Astrocyte (in vitro differentiated cells and primary cell): ENCODE results near the gene UBAC1. TPM values are rescaled to one million over a fixed set of nuclear protein-coding genes. Genes with fewer than 3 reads are reported as not detected.

Source experiments
- DNase-seq: peaks from one replicate; pipeline ENCODE4 v3.0.0-alpha.2; 2010; ENCODE audit warnings: low read depth
- FAIRE-seq: peaks from 2 replicates; lab custom pipeline; 2011; peaks lifted over from hg19 to GRCh38; lab: Jason Lieb, UNC
- H2AFZ ChIP-seq: 2 replicates; pipeline ENCODE4 v1.6.0; 2012; ENCODE audit warnings: low read depth, low read length, inconsistent platforms
- H3K27ac ChIP-seq: 2 replicates; pipeline ENCODE4 v1.5.1; 2011; ENCODE audit warnings: low read depth, low read length, inconsistent platforms
- H3K27me3 ChIP-seq: 2 replicates; pipeline ENCODE4 v1.6.0; 2011; ENCODE audit warnings: low read length, inconsistent platforms; ENCODE audit not compliant: insufficient read depth
- H3K36me3 ChIP-seq: 2 replicates; pipeline ENCODE4 v1.5.1; 2011; ENCODE audit warnings: low read length, inconsistent platforms; ENCODE audit not compliant: insufficient read depth
- H3K4me1 ChIP-seq: 2 replicates; pipeline ENCODE4 v1.5.1; 2011; ENCODE audit warnings: low read length, inconsistent platforms; ENCODE audit not compliant: insufficient read depth
- H3K4me2 ChIP-seq: 2 replicates; pipeline ENCODE4 v1.6.0; 2012; ENCODE audit warnings: low read length, inconsistent platforms
- H3K4me3 ChIP-seq: 2 replicates; pipeline ENCODE4 v1.5.1; 2011; ENCODE audit warnings: low read depth, mild to moderate bottlenecking, low read length, inconsistent platforms; ENCODE audit not compliant: insufficient read depth
- H3K79me2 ChIP-seq: 2 replicates; pipeline ENCODE4 v1.6.0; 2012; ENCODE audit warnings: mild to moderate bottlenecking, low read length, inconsistent platforms; ENCODE audit not compliant: insufficient read depth
- H3K9ac ChIP-seq: 2 replicates; pipeline ENCODE4 v1.6.0; 2012; ENCODE audit warnings: mild to moderate bottlenecking, low read length, inconsistent platforms
- H3K9me3 ChIP-seq: 2 replicates; pipeline ENCODE4 v1.5.1; 2012; ENCODE audit warnings: low read depth, mild to moderate bottlenecking, low read length, inconsistent platforms; ENCODE audit not compliant: insufficient read depth
- H4K20me1 ChIP-seq: 2 replicates; pipeline ENCODE4 v1.6.0; 2012; ENCODE audit warnings: low read length, inconsistent platforms; ENCODE audit not compliant: insufficient read depth
- H3K27ac Mint-ChIP-seq: one replicate; pipeline ENCODE4 v1.8.0; 2021; ENCODE audit warnings: mild to moderate bottlenecking, mixed read lengths; ENCODE audit not compliant: unreplicated experiment
- H3K27me3 Mint-ChIP-seq: one replicate; pipeline ENCODE4 v1.8.0; 2021; ENCODE audit warnings: low read depth, mixed read lengths; ENCODE audit not compliant: unreplicated experiment
- H3K36me3 Mint-ChIP-seq: one replicate; pipeline ENCODE4 v1.8.0; 2021; ENCODE audit warnings: low read depth, mixed read lengths; ENCODE audit not compliant: unreplicated experiment
- H3K4me1 Mint-ChIP-seq: one replicate; pipeline ENCODE4 v1.8.0; 2021; ENCODE audit warnings: low read depth, mixed read lengths; ENCODE audit not compliant: unreplicated experiment
- H3K4me3 Mint-ChIP-seq: one replicate; pipeline ENCODE4 v1.8.0; 2021; ENCODE audit warnings: mild to moderate bottlenecking, moderate library complexity, mixed read lengths; ENCODE audit not compliant: unreplicated experiment
- H3K9me3 Mint-ChIP-seq: one replicate; pipeline ENCODE4 v1.8.0; 2021; ENCODE audit warnings: mild to moderate bottlenecking, mixed read lengths; ENCODE audit not compliant: unreplicated experiment
- CTCF ChIP-seq: IDR thresholded peaks from 2 replicates; pipeline ENCODE4 v1.5.1; 2011; ENCODE audit warnings: low read depth, mild to moderate bottlenecking, inconsistent platforms, low read length, moderate library complexity; ENCODE audit not compliant: insufficient read depth
- EZH2 ChIP-seq: IDR thresholded peaks from 2 replicates; pipeline ENCODE4 v1.6.1; 2012; ENCODE audit warnings: mild to moderate bottlenecking, low read length, inconsistent platforms; ENCODE audit not compliant: insufficient read depth
- total RNA-seq: library from RNA; stranded (reverse); gene quantifications from 2 replicates; pipeline ENCODE4 v1.2.1, GENCODE V29; 2021

Gene UBAC1
- total RNA-seq, 1 donor from 2014 or later, result 31.8 TPM

GRCh38 chr9:135957431-135957830, 3.7 kb downstream of the UBAC1 start:
- TF ChIP-seq EZH2, result no peak
- TF ChIP-seq CTCF, result no peak
- Histone ChIP-seq H3K4me2 (no peak overlapping the region), H3K79me2 (peaks cover 53% of the 10 kb centered on the region), H3K9ac (no peak overlapping the region), H3K36me3 (no peaks in the 10 kb centered on the region), H3K4me3 (no peak overlapping the region), H3K27ac (no peak overlapping the region), H3K27me3 (no peaks in the 10 kb centered on the region), H2AFZ (no peak overlapping the region), H4K20me1 (peaks cover 44% of the 10 kb centered on the region), H3K9me3 (no peaks in the 10 kb centered on the region), H3K4me1 (peaks cover 10% of the 10 kb centered on the region)
- Mint-ChIP-seq H3K27me3 (no peaks in the 10 kb centered on the region), H3K36me3 (peaks cover 11% of the 10 kb centered on the region), H3K4me1 (peaks cover 2% of the 10 kb centered on the region), H3K9me3 (no peaks in the 10 kb centered on the region), H3K27ac (no peak overlapping the region), H3K4me3 (no peak overlapping the region)
- FAIRE-seq (no peak), DNase-seq (no peak)

DNA sequence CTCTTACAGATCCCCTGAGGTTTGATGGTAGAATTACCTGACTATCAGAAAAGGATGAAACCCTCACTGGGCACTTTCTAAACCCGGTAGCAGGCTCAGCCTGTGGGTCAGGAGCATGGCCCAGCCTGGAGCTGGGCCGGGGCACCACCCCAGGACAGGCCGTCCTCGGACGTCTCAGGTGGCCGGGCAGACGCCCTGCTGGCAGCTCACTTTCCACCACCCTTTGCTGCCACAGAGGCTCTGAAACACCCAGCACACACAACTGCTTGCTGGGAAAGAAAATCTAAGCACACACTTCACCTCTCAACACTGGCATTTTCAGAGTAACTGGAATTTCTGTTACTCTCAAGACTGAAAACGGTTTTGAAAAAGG, 4.4 kb downstream of the UBAC1 start:
- Histone ChIP-seq H3K27me3 (no peaks in the 10 kb centered on the region), H3K9me3 (no peaks in the 10 kb centered on the region), H3K9ac (no peak overlapping the region), H2AFZ (no peak overlapping the region), H3K79me2 (peaks cover 53% of the 10 kb centered on the region), H3K27ac (no peak overlapping the region), H4K20me1 (peaks cover 44% of the 10 kb centered on the region), H3K4me1 (peaks cover 15% of the 10 kb centered on the region), H3K4me3 (no peak overlapping the region), H3K36me3 (no peaks in the 10 kb centered on the region), H3K4me2 (no peak overlapping the region)
- Mint-ChIP-seq H3K4me3 (no peak overlapping the region), H3K4me1 (peaks cover 5% of the 10 kb centered on the region), H3K27me3 (no peaks in the 10 kb centered on the region), H3K9me3 (no peaks in the 10 kb centered on the region), H3K27ac (no peak overlapping the region), H3K36me3 (peaks cover 15% of the 10 kb centered on the region)
- FAIRE-seq (no peak), DNase-seq (no peak)
- no peak for TF ChIP-seq EZH2

DNA sequence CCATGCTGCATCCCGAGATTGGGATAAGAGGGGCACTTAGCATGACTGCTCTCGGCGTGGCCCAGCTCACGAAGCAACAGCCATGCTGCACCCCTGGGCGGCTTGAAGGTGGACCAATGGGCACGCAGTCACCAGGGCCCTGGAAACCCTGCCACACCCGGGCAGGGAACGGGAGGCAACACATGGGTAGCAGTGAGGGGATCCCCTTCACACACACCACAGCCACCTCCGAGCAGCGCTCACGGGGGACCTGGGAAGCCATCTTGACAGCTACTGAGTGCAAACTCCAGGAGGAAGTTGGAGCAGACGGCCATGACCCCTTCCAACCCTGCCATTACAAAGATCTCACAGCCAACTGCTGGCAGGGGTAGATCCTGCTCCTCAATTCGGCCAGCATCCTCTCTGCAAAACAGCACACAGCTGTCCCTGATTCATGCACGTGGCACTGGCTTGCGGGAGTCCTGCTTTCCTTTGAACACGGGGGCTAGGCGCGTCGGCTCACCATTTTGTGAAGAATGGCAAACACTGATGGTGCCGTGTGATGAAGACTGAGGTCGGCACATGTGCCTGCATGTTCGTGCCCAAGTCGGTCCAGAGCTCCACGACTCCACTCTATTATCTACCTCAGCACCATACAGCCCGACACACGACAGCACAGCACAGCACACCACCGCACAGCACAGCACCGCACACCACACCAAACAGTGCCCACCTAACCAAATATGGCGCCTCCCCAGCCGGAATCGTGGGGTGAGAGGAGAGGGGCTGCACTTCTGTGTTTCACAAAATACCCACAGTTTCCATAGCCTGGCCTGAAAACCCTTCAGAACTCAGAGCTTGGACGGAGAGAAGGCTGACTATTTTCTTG, 5.0 kb downstream of the UBAC1 start:
- DNase-seq (no peak), FAIRE-seq (no peak)
- peaks cover 44% of the 10 kb centered on the region for H4K20me1 ChIP-seq
- Mint-ChIP-seq H3K27me3 (no peaks in the 10 kb centered on the region), H3K36me3 (peaks cover 15% of the 10 kb centered on the region), H3K27ac (no peak overlapping the region), H3K9me3 (no peaks in the 10 kb centered on the region), H3K4me3 (peak overlapping the region; percentile 2), H3K4me1 (peaks cover 6% of the 10 kb centered on the region)
- no peak overlapping the region for H2AFZ ChIP-seq
- peaks cover 53% of the 10 kb centered on the region for H3K79me2 ChIP-seq
- TF ChIP-seq EZH2, result no peak
- no peak for TF ChIP-seq CTCF
- H3K4me1 ChIP-seq, result peaks cover 15% of the 10 kb centered on the region
- no peak overlapping the region for H3K9ac ChIP-seq
- no peak overlapping the region for H3K27ac ChIP-seq
- H3K9me3 ChIP-seq, result no peaks in the 10 kb centered on the region
- H3K36me3 ChIP-seq, result no peaks in the 10 kb centered on the region
- no peaks in the 10 kb centered on the region for H3K27me3 ChIP-seq
- no peak overlapping the region for H3K4me3 ChIP-seq
- H3K4me2 ChIP-seq, result no peak overlapping the region
